GM18870 (cell line): ENCODE data around the gene KCNAB2.

Experiments used
- ATAC-seq: cut with Tn5 transposase; IDR thresholded peaks from one replicate; pipeline ENCODE4 v1.9.1; 2021; ENCODE audit warnings: moderate library complexity; ENCODE audit not compliant: unreplicated experiment

The KCNAB2 gene

GRCh38 chr1:6077506-6077905 is 31.8 kb downstream of the KCNAB2 start:
- no peak for ATAC-seq

- no peak for ATAC-seq
Observed at GRCh38 chr1:6077919-6078318, 32.2 kb downstream of the KCNAB2 start.

- no peak for ATAC-seq
Observed at GRCh38 chr1:6080469-6080868, 34.8 kb downstream of the KCNAB2 start.

DNA sequence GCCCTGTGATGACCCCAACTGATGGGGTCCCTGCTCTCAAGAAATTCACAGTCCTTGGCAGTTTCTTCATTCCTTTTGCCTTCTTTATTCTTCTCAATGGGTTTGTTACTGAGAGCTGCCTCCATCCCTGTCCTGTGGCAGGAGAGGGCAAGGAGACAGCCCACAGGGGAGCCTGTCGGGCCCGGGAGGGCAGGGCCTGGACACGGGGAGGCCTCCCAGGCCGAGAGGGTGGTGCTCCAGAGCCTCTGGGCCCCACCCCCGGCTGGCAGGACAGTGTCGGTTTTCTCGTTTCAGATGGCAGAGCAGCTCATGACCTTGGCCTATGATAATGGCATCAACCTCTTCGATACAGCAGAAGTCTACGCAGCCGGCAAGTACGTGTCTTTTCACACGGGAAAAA is 36.2 kb downstream of the KCNAB2 start:
- ATAC-seq, result no peak

- ATAC-seq, result no peak
Observed at GRCh38 chr1:6082430-6082971, 36.8 kb downstream of the KCNAB2 start.

DNA sequence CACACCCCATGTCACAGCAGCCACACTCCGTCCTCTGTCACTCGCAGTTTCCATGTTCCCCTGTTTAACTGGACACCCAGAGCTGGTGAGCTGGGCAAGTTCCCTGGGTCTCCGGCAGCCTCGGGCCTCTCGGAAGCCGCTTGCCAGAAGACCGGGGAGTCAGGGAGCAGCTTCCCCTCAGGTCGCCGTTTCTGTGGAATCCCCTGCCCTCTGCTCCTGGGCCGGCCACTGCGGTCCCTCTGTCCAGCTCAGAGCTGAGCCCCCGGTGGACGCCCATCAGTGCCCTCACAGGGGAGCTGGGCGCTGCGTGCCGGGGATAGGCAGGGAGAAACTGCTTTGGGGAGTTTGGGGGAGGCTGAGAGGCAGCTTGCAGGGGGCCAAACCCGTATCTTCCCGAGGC is 37.7 kb downstream of the KCNAB2 start:
- no peak for ATAC-seq

DNA sequence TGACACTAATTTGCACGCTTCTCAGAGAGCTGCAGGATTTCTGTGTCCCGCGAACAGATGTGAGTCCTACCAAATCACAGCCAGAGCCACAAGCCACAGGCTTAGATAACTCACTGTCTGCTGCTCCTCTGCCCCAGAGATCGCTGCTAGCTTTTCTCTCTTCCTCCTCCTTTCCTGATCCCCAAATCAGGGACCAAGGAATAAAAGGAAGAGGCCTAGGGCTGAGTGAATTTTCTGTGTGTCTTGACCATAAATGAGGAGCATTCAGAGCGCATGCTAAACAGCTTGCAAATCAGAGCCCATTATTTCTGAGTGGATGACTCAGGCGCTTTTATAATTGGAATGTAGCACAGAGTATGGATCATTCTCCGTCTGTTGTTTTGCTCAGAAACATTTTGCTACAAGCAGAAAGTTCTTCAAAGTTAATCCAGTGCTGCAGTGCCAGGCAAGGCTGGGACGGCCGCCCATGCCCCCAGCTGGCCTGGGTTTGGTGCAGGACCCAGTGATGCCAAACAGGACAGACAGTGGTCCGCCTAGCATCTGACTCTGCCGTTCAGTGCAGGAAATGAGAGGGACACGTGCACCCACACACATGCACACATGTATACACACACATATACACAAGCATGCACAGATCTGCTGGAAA is 38.2 kb downstream of the KCNAB2 start:
- ATAC-seq, result no peak

DNA sequence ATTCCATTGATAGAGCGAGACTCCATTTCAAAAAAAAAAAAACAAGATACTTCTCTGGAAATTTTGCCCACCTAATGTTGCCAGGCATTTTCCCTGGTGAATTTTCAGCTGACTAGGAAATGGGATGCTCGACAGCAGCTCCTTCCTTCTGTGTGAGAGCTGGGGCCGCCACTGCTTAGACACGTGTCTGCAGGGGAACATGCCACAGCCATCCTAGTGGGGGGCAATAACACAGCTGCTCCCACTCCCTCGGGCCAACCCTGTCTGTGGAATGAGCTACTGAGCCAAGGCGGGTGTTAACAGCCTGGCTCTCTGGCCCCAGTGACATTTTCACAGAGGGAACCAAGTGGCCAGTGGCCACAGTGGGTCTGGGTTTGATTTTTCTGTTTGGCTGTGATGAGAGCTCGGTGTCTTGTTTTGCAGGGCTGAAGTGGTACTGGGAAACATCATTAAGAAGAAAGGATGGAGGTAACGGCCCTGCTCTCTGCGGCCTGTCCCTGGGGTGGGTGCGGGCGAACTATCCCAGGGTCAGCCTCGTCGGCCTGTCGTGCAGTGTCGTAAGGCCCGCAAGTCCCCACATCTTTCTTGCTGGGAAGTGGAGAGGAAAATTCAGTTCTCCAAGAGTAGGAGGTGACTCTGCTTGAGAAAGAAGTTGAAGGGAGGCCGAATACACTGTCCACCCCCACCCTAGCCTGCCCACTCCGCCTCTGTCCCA is 39.2 kb downstream of the KCNAB2 start:
- ATAC-seq, result no peak

GRCh38 chr1:6085666-6086065 is 40.0 kb downstream of the KCNAB2 start:
- no peak for ATAC-seq

DNA sequence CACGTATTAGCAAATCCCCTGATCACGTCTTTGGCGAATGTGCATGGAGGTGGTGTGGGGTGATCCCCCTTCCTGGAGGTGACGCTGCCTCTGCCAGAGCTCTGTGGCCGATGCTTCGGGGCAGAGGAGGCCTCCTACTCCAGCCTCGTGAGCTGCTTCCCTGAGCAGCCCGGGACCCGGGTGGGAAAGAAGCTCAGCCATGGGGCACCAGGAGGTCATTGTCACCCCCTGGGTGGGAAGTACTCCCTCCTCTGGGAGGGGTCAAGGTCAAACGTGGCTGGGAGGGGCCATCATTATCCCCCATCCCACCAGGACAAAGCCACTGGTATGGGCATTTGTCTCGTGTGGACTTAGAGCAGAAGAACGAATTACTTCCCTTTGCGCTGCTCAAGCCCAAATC is 40.7 kb downstream of the KCNAB2 start:
- ATAC-seq, result no peak

- ATAC-seq, result no peak
Observed at GRCh38 chr1:6086762-6087376, 41.2 kb downstream of the KCNAB2 start.

DNA sequence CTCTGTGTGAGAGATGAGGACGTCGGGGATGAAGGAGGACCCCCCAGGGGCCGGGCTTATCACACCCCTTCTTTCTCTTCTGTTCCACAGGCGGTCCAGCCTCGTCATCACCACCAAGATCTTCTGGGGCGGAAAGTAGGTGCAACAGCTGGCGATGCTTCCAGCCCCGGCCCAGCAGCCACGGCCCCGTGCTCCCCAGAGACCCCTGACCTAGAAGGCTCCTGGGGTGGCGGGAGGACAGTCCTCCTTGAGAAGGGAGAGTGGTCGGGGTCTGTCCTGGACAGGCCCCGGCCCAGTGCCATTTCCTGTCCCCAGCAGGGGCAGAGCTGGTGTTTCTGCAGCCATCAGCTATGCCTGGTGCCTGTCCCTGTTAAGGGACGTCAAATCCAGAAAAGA is 41.7 kb downstream of the KCNAB2 start:
- ATAC-seq, result no peak

- no peak for ATAC-seq
Observed at GRCh38 chr1:6087958-6088357, 42.3 kb downstream of the KCNAB2 start.

DNA sequence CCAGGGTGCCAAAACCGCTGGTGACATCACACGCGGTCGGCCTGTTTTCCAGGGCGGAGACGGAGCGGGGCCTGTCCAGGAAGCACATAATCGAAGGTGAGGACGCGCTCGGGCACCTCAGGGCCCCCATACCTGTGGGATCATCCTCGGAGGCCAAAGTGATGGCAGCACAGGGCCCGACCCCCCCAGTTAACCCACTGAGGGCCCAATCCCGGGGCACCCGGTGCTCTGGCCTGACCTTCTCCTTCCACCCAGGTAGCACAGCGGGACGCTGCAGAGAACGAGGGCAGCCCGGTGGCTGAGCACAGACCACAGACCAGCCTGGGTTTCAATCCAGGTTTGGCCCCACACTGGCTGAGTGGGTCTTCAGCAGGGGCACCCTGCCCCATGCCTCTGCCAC is 43.3 kb downstream of the KCNAB2 start:
- ATAC-seq, result no peak

DNA sequence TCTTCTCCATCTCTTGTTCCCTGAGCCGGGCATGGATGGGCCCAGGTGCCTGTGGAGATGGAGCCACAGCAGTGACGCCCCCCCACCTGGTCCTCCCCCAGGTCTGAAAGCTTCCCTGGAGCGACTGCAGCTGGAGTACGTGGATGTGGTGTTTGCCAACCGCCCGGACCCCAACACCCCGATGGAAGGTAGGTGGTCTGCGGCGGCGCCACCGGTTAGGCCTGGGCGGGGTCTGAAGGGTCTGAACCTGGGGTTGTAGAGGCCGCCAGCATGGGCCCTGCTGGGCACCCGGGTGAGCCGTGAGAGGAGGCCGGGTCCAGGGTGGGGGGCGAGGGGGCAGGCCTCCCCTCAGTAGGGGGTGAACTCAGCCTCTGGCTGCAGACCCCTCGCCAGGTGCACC is 44.6 kb downstream of the KCNAB2 start:
- no peak for ATAC-seq

DNA sequence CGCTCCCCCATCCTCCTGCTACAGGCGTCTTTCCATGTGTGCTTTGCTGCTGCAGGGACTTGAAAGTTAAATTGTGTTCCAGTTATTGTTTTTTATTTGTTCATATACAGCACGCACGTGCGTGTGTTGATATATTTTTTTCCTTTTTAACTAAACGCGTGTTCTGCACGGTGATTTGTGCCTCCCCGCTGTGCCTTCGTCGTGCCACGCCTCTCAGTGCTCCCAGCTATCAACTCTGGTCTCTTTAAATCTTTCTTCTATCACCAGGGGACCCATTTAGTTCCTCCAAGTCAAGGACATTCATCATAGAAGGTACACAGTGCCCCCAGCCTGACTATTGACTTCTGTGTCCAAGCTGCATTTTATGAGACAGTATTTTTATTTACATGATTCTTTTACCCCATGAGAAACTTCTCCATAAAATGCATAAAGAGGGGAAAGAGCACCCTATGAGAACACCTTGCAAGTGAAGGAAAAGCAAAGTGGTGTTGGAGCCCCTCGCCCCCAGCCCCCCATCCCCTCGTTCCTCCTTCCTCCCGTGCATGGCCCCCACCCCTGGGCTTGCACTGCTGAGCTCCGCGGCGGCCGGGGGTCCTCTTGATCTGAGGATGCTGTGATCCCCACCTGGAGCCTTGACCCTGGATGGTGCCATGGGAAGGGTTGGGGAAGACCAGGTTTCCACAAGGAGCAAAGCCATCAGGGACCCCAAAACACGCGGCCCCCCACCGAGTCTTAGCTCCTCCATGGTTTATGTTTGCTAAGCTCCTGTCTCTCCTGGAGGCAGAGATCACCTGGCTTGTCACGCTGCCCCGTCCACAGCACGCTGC is 45.5 kb downstream of the KCNAB2 start:
- no peak for ATAC-seq

DNA sequence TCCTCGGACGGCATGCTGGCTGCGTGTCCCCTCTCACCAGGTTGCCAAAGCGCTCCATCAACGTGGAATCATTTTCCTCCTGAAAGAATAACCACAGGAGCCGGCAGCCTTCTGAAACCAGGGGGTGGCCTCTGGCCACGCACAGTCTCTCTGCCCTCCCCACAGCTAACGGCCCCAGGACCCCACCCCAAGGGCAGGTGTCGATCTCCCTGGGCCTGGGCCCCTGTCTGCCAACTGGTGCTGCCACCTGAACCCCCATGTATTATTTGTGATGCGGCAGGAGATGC is 46.1 kb downstream of the KCNAB2 start:
- no peak for ATAC-seq

- no peak for ATAC-seq
Observed at GRCh38 chr1:6092211-6092610, 46.5 kb downstream of the KCNAB2 start.

DNA sequence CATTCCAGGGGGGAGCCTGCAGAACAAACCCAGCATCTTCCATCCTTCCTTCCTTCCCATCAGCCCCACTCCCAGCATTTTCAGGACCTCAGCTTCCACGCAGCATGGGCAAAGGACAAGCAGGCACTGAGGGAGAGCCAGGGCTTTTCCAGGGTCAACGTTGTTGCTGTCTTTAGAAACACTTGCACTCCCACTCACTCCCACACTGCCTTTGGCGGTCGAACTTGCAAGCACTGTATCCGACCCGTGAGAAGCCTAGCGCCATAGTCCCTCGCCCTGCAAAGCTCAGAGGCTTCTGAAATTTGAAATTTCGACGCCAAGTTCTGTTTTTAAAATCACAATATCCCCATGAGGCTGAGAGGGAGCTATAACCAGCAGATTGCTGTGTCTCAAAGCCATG is 47.4 kb downstream of the KCNAB2 start:
- ATAC-seq, result no peak

- no peak for ATAC-seq
Observed at GRCh38 chr1:6093611-6094010, 47.9 kb downstream of the KCNAB2 start.

DNA sequence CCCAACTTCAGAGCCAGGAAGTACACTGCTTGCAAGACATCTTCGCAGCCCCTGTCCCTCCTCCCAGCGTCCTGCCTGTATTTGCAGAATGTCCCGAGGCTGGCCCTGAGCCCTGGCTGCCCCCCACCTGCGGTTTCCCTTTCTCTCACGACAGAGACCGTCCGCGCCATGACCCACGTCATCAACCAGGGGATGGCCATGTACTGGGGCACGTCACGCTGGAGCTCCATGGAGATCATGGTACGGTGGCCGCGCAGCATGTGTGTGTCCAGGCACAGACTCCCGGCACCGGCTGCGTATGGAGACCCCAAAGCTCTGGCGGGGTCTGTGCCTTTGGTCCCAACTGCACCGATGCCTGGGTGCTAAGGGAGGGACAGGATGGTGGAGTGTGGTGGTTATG is 48.6 kb downstream of the KCNAB2 start:
- ATAC-seq, result no peak
